HG03175 (cell line): Measurements from ENCODE around the gene NEMP2.
A peak's percentile ranks its signal among the peaks of the same experiment; 100 is the strongest.
"Not testable (repeated sequence)": the region's sequence is repeated elsewhere in the genome, so short reads cannot be mapped to it uniquely, and the experiment has no call there.

Experiments used
- ATAC-seq: cut with Tn5 transposase; IDR thresholded peaks from one replicate; pipeline ENCODE4 v1.9.1; 2021; ENCODE audit warnings: mild to moderate bottlenecking, moderate library complexity; ENCODE audit not compliant: unreplicated experiment

Gene NEMP2

DNA sequence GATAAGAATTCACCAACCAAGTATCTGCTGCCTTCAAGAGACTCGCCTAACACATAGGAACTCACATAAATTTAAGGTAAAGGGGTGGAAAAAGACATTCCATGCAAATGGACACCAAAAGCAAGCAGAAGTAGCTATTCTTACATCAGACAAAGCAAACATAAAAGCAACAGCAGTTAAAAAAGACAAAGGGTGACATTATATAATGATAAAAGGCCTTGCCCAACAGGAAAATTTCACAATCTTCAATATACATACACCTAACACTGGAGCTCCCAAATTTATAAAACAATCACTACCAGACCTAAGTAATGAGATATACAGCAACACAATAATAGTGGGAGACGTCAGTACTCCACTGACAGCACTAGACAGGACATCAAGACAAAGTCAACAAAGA, 41.4 kb downstream of the NEMP2 start:
- no peak for ATAC-seq

DNA sequence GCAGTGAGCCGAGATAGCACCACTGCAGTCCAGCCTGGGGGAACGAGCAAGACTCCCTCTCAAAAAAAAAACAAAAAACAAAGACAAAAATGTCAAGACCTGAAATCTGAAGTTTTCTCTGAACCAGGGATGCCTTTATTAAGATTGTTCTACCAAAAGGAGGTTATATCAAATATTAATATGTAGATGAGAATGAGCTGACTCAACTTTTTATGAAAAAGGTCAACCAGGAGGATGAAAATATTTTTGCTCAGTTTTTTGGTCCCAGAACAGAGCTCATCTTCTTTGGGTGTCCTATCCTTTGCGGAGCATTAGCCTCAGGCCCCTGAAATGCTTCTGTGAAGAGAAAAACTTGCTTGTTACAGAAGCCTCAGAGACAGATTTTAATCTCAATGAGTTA, 44.0 kb downstream of the NEMP2 start:
- no peak for ATAC-seq

DNA sequence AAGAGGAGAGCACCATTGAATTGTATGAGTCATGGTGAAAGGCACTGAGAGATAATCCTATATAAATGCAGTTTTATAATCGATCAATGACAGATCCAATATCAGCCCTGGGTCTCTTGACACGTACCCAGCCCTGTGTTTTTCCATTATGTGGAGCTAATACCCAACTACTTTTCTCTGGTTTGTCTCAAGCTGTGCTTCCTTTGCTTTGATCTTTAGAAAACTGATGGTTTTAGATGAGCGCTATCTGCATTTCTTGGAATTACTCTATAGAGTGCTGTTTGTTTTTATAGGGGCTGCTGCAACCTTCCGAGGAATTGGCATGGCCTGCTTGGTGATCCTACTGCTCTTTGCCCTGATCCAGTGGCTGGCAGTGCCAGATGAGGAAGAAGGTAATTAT, 45.0 kb downstream of the NEMP2 start:
- ATAC-seq = no peak

DNA sequence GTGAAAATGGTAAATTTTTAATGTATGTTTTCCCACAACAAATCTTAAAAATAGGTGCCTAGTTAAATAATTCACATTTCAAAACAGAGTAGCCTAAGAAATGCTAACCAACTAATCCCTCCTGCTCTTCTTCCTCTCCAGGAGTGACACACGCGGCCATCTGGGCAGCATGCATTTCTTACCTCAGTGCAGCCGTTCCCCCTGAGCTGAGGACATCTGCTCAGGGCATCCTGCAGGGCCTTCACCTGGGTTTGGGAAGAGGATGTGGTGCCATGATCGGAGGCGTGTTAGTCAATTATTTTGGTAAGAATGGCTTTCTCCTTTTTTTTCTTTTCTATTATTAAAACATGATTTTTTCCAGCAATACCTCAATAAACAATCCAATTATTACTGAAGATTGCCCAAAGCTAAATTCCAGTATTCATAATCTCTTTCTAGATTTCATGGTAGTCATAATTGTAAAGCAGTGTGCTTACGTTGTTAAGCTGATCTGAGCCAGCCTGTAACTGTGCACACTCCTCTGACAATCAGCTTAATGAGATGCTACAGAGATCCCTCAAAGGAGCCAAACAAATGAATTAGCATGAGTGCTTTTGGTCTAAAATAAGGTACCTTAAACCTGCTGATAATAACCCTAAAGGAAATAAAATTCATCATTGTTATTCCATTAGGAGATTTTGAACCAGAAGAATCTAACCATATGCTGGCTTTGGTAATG, 45.8 kb downstream of the NEMP2 start:
- ATAC-seq = no peak

DNA sequence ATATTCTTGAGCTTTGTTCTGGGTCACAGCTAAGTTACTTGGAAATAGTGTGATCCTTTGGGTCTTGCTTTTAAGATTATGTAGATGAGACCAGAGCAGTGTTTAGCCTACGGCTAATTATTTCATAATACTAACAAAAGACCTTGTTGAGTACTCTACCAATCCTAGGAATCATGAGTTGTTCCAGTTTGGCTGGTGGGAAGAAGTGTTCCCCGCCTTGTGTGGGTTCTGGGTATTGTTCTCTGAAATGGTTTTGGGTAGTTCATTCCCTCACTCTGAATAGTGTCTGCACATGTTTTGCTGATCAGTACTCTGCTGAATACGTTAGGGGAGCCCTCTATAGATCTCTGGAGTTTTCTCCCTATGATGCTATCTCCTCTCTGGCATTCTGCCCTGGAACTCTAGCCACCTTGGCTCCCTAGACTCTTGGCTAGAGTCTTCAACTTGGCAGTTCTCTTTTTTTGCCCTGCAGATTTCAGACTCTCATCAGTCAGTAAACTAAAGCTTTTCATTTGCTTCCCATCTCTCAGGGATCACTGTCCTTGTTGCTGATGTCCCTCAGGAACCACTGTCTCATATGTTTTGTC, 48.4 kb downstream of the NEMP2 start:
- no peak for ATAC-seq

DNA sequence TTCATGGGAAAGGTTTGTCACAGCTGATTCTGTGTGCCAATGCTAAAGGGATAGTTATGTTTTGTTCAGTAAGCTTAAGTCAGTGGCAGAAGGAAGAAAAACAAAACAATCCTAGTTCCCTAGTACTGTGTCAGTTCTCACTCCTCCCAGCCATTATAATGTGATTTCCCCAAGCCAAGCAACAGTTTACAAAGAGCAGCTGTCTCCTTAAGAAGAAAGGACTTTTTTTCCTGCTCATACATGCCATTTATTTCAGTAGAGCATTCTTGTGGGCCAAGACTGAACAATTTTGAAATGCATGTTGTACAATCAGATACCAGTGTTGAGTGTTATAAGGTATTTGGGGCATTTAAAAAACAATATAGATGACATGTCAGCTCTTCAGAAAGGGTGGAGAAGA, 52.1 kb downstream of the NEMP2 start:
- ATAC-seq = no peak

DNA sequence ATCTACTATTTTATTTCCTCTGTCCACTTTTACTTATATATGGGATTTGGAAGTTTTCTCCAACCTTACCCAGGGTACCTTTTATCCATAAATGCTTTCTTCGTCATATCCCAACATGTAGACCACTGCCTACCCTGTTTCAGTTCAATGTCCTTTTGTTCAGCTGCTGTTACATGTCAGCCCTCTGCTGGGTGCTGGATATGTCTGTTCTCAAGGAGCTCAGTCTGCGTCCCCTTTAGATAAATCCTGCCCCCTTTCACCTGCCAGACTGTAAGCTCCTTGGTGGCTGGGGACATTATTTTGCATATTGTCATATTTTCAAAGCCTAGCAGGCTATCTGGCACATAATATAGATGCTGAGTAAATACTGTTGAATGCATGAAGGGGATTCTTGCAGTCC, 53.2 kb downstream of the NEMP2 start:
- no peak for ATAC-seq

DNA sequence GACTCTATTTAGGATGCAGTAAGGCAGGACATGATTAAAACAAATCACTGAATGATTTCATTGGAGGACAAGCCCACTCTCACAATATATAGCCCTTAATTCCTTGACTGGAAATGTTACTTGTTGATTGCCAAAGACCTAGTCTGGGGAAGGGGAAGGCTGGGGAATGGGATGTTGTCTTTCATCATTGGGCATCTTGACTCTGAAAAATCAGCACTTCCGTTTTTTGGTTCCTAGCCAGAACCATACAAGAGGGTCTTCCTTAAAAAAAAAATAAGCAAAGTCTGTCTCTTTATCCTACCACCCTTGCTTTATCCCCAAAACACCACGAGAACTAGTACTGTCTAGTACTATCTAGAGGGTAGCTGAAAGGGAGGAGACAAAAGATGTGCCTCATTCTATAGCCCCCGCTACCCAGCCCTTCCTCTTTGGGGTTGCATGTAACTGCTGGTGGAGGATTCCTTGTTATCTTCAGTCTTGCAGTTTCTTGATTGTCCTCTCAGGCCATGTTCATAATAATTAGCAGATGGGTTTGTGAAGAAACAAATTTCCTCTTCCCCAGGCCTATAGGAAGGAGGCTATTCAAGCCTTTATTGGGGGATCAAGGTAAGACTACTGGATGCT, 55.8 kb downstream of the NEMP2 start:
- no peak for ATAC-seq

DNA sequence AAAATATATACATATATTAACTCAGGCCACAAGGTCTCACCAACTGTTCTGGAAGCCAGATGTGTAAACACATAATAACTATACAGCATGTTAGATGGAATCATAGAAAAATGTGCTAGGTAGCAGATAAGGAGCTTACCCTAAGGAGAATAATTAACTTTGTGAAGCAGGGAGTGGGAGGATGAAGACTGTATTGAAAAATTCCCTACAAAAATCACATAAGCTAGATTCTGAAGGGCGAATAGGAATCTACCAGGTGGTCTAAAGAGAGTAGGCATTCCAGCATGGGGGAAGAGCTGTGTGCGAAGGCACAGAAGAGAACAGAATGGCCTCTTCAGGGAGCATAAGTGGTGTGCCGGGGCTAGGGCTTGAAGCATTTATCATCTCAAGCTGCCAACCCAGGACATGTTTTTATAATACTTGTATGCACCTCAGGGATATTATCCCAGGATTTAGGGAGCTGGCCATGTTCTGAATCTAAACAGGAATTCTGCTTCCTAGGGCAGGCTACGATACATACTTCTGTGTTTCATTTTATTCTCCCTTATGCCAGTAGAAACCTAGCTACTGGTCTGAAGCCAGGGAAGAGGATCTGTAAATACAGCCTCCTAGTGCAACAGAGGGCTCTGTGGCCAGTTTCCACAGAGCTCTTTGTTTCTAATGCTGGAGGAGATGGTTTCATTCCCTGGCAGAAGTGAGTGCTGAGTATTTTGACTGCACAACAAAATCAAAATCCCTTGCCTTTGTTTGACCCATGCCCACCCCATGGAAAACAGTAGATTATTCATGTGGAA, 56.7 kb downstream of the NEMP2 start:
- ATAC-seq = no peak

DNA sequence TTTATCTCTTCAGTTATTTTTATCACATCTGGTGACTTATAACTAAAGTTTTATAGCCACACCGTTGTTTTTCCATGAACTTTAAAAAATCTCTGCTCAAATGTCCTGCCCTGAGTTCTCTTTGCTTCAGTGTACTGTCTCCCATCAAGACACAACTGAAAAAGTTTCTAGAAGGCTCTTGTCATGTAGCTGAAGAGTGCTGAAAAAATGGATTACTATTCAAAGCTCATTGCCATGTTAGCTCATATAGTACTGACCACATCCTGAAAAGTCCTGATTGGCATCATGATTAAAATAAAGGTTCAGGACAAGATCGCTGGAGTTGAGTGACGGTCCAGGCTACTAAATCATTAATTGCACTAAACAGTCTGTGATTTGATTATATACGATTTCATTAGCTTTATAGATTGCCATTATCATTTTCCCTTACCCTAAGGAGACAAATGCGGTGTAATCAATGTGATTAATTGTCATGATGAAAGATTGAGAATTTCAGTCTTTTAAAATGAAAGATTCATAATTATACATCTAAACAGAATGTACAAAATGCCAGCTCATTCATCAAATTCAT, 64.2 kb downstream of the NEMP2 start:
- ATAC-seq = no peak

DNA sequence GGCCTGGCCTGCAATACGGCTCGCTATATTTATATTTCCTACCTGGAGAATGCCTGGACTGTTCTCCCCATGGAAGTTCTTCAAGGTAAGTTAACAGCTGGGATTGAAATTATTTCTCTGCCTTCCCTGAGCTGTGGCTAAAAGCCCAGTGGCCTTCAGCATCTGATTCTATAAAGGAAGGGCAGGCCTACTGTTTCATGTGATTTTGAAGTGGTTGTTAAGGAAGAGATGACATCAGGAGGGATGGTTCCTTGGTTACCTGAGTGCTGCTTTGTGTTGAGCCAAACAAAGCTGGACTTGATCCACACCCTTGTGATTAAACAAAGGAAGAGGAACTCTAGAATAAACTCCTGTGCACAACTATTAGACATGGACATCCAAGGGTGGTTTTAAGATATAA, 64.8 kb downstream of the NEMP2 start:
- ATAC-seq = peak; percentile 36

DNA sequence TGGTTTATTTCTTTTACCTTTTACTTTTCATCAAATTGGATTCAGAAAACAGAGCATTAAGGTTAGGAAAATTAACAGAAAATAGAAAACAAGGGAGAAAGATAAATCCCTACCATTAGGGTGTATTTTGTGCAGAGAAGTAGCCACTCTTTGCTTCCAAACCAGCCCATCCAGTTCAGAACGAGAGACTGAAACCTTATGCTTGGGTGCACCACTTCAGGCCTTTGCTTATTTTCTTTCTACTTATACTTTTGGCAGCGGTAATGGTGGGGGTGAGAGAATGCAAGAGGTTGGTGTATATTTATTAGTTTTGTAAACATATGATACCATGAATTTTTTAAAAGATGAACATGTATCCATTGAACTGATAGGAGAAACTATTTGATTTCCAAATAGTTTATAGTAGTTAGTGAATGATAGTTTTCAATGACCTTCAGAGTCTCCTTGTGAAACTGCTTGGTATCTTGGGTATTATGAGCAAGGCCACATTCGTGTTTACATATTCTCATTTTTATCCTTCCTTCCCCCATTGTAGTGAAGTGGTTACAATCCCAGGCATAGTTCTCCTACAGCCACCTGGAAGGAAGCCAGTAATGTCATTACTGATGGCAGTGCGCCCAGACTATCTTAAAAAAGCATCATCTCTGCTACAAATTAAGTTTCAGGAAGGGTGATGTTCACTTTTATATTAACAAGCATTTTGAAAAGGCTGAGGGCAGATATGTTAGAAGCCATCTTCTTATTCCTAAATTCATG, 65.5 kb downstream of the NEMP2 start:
- peak; percentile 66 for ATAC-seq

DNA sequence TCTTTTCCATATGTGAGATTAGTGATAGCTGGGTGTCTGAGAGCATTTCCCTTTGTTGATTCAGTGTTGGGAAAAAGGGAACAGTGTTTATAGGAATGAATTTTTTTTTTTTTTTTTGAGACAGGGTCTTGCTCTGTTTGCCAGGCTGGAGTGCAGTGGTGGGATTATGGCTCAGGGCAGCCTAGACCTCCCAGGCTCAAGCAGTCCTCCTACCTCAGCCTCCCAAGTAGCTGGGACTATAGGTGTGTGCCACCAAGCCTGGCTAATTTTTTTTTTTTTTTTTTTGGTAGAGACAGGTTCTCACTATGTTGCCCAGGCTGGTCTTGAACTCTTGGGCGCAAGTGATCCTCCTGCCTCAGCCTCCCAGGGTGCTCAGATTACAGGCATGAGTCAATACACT, 66.2 kb downstream of the NEMP2 start:
- ATAC-seq = not testable (repeated sequence)

DNA sequence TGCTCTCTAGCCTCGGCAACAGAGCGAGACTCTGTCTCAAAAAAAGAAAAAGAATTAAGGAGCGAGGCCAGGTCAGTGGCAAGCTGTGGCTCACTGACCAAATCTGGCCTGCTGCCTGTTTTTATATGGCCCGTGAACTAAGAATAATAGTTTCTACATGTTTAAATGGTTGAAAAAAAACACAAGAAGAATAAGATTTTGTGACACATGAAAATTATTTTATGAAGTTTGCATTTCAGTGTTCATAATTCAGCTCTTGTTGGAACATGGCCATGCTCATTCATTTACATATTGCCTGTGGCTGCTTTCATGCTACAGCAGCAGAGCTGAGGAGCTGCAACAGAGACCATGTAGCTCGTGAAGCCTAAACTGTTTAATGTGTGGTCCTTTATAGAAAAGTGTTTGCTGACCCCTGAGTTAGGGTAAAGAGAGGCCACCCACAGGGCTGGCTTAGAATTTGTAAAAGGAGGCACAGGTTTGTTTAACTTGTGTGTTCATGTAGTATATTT, 66.9 kb downstream of the NEMP2 start:
- peak; percentile 31 for ATAC-seq

DNA sequence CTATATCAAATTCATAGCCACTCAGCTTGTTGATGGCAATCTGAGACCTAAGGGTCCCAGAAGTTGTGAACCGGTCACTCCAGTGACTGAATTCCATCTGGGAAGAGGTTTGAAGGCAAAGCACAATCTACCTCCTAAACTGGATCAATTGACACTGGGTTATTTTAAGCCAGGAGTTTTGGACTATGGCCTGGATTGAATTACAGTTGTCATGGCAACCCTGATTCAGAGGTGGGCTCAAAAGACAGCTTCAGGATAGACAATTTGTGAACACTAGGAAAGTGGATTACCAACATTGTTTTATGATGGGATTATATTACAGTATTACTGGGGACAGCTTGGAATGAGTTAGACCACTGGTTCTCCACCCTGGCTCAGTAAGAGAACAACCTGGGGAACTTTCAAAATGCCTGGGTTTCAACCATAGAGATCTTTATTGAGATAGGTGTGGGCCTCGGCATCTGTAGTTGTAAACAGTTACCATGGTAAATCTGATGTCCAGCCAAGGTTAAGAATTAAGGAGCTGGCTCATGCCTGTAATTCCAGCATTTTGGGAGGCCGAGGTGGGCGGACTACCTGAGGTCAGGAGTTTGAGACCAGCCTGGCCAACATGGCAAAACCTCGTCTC, 67.6 kb downstream of the NEMP2 start:
- no peak for ATAC-seq

DNA sequence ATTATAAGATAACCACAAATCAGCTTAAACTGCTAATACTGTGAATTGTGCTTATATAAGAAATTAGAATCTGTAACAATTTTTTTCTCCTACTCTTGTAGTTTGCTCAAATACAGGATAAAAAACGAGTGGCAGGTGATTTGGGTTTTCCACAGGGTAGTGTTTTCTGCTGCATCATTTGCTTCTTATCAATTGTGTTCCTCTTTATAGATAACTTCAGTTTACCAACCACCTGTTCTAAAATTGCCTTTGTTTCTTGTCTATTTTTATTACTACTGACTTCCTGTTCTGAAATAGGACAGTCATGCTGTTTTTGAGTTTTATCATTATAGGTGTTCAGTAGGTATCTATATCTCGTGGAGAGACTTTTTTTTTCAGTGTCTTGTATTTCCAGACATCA, 69.5 kb downstream of the NEMP2 start:
- ATAC-seq = peak; percentile 31

DNA sequence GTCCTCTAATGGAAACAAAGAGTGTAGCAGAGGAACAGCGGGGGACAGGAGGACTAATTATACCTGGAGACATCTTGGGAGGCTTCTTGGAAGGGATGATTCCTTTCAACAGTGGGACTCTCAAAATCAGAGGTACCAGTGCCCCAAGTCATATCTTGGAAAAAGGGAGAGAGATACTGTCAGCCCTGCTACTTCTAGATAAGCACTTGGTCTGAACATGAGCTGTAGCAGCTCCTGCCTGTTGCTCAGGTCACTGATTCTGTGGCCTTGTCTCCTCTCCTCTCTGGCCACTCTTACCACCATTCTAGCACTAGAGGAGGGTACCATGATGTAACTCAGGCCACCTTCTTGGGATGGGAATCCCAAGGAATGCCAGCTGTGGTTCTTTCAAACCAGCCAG, 71.9 kb downstream of the NEMP2 start:
- ATAC-seq = no peak

DNA sequence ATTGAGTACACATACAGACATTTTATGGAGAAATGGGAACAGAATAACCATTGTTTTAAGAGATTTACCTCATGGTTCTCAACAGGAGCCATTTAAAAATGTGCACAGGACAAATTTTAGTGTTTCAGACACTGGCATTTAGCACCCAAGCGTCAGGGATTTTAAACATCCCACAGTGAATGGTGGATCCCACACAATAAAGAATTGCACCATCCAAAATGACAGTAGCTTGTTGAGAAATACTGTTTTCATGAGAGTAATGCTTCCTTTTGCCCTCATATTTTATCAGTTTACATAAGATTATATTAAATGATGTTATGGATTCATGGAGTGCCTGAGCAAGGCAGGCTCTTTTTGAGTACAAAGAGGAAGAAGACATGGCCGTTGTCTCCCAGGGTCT, 72.3 kb downstream of the NEMP2 start:
- ATAC-seq = no peak

DNA sequence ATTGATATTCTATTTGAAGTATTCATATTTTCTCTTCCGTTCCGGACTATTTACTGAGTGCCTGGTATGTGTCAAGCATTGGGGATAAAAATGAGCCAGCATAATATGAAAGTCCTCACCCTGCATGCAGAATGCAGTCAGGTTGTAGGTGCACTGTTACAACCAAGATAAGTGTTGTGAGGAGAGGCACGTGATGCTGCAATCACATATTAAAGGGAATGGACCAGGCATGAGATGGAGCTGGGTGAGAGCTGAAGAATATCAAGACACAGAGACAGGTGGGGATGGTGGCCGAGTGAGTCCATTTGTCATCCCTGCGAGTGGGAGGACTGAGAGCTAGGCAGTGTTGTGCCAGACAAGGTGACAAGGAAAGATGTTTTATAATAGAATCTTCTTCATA, 74.0 kb downstream of the NEMP2 start:
- ATAC-seq = no peak

DNA sequence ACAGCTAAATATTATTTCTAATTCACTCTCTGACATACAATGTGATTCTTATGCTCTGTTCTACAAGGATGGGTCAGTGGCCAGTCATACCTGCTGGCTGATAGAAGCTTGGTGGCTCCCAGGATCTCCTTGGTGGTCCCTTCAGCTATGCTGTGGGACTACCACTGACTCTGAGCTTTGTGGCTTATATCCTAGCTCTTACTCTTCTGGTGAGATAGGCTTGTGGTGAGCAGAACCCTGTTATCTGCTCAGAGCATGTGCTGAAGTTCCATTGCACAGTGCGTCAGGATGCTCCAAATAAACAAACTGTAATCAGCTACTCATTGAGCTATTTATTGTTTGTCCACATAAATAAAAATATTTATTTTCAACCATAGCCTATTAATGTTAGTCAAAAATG, 74.6 kb downstream of the NEMP2 start:
- no peak for ATAC-seq
